Activated B cell treated with CpG ODN at 0.5 μM for 24 hours (primary cell): ENCODE results near the gene PRKCH. TPM values are rescaled to one million over a fixed set of nuclear protein-coding genes. Genes with fewer than 3 reads are reported as not detected.
"Not testable (repeated sequence)": the region's sequence is repeated elsewhere in the genome, so short reads cannot be mapped to it uniquely, and the experiment has no call there.

Source experiments
- ATAC-seq: fragments of 200-7000 bp; cut with Tn5 transposase; one replicate; pipeline ENCODE4 v1.10.0; 2021; ENCODE audit warnings: low read depth, mild to moderate bottlenecking, moderate library complexity
- CTCF ChIA-PET: fragments of 350-600 bp; sonication (Branson Sonifier 250); formaldehyde crosslinking; loops from one replicate; lab custom pipeline; 2021; ENCODE audit warnings: antibody characterized with exemption; lab: Charles Lee
- POLR2A ChIA-PET: fragments of 350-600 bp; sonication (Branson Sonifier 250); formaldehyde crosslinking; loops from one replicate; lab custom pipeline; 2021; ENCODE audit warnings: antibody characterized with exemption; lab: Charles Lee
- DNase-seq: peaks from one replicate; pipeline ENCODE4 v3.0.0; 2022
- H3K27ac Mint-ChIP-seq: one replicate; pipeline ENCODE4 v1.8.0; 2020; ENCODE audit warnings: mixed read lengths
- H3K27me3 Mint-ChIP-seq: one replicate; pipeline ENCODE4 v1.8.0; 2021; ENCODE audit warnings: mixed read lengths
- H3K36me3 Mint-ChIP-seq: one replicate; pipeline ENCODE4 v1.8.0; 2021; ENCODE audit warnings: low read depth, mixed read lengths
- H3K4me1 Mint-ChIP-seq: one replicate; pipeline ENCODE4 v1.8.0; 2021; ENCODE audit warnings: mixed read lengths
- H3K4me3 Mint-ChIP-seq: one replicate; pipeline ENCODE4 v1.8.0; 2020; ENCODE audit warnings: mild to moderate bottlenecking, mixed read lengths
- H3K9me3 Mint-ChIP-seq: one replicate; pipeline ENCODE4 v1.8.0; 2020; ENCODE audit warnings: mixed read lengths
- CTCF ChIP-seq: fragments of 200-600 bp; IDR thresholded peaks from one replicate; pipeline ENCODE4 v1.8.0; 2022; ENCODE audit warnings: antibody characterized with exemption, mild to moderate bottlenecking
- intact Hi-C: fragments of 100-400 bp; cut with micrococcal nuclease; formaldehyde crosslinking; loops from one replicate; pipeline ENCODE4 v1.15.1; 2024
- total RNA-seq: library from RNA; stranded (reverse); gene quantifications from 2 replicates; pipeline ENCODE4 v1.2.3, GENCODE V29; 2022

PRKCH gene
- total RNA-seq, 1 donor from 2014 or later = 4.6 TPM

DNA sequence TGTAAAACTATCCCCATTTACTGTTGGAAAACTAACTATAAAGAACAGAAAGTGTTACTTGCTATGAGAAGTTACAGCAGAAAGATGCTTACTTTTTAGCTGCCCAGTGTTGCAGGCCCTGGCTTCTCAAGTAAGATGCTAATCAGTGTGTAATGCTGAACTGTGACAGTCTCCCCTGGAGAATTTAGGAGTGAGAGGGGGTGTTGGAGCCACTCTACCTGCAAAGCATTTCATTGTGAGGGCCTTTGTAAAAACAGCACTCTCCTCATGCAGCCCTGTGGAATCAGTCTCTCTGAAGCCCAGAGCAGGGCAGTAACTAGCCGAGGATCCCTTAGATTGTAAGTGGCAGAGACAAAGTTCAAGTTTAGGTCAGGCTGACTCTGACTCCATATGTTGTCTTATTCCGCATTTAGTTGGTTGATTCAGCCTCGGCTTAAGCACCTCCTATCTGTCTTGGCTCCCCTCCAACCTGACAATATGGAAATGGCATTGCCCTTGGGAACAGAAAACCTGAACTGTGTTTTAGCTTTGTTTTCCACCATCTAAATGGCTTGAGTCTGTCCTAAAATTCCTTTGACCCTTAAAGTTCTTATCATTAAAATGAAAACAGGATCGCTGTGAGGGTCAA lies 141.3 kb downstream of the PRKCH start:
- H3K4me3 Mint-ChIP-seq = no peak overlapping the region
- ATAC-seq = no peak
- no peaks in the 10 kb centered on the region for H3K36me3 Mint-ChIP-seq
- DNase-seq = no peak
- peaks cover 6% of the 10 kb centered on the region for H3K9me3 Mint-ChIP-seq
- peaks cover 15% of the 10 kb centered on the region for H3K4me1 Mint-ChIP-seq
- H3K27me3 Mint-ChIP-seq = no peaks in the 10 kb centered on the region
- no peak overlapping the region for H3K27ac Mint-ChIP-seq
- ChIA-PET POLR2A (interaction anchor here (1.0 to 1.4 kb wide), 2 partner anchors 9 to 40 kb away, joined by 3 read pairs; no protein-coding TSS in a partner anchor), CTCF (interaction anchor here (0.7 to 8.9 kb wide), 7 partner anchors 7 to 664 kb away, joined by 3 to 123 read pairs (median 4); no protein-coding TSS in a partner anchor)
- no peak for TF ChIP-seq CTCF
- intact Hi-C loops = no loop called here

- DNase-seq (no peak), ATAC-seq (no peak)
- H3K4me1 Mint-ChIP-seq = peaks cover 15% of the 10 kb centered on the region
- no peak for TF ChIP-seq CTCF
- H3K9me3 Mint-ChIP-seq = peaks cover 6% of the 10 kb centered on the region
- ChIA-PET POLR2A (interaction anchor here (0.6 kb wide), 1 partner anchor 200 kb away, joined by 4 read pairs; no protein-coding TSS in a partner anchor), CTCF (interaction anchor here (1.1 to 3.0 kb wide), 3 partner anchors 12 to 373 kb away, joined by 4 to 17 read pairs (median 10); no protein-coding TSS in a partner anchor)
- no peak overlapping the region for H3K27ac Mint-ChIP-seq
- H3K4me3 Mint-ChIP-seq = no peak overlapping the region
- no peaks in the 10 kb centered on the region for H3K36me3 Mint-ChIP-seq
- H3K27me3 Mint-ChIP-seq = no peaks in the 10 kb centered on the region
- intact Hi-C loops = no loop called here
Measured at GRCh38 chr14:61463664-61464285, 142.4 kb downstream of the PRKCH start.

DNA sequence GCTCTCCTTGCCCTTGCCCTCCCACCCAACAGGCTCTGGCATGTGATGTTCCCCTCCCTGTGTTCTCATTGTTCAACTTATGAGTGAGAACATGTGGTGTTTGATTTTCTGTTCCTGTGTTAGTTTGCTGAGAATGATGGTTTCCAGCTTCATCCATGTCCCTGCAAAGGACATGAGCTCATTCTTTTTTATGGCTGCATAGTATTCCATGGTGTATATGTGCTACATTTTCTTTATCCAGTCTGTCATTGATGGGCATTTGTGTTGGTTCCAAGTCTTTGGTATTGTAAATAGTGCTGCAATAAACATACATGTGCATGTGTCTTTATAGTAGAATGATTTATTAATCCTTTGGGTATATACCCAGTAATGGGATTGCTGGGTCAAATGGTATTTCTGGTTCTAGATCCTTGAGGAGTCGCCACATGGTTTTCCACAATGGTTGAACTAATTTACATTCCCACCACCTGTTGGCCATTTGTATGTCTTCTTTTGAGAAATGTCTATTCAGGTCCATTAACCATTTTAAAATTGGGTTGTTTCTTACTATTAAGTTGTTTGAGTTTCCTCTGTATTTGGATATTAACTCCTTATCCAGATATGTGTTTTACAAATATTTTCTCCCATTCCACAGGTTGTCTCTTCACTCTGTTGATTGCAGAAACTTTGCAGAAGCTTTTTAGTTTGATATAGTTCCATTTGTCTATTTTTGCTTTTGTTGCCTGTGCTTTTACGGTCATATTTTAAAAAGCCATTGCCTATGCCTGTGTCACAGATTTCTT lies 143.4 kb downstream of the PRKCH start:
- DNase-seq, ATAC-seq, H3K4me3 Mint-ChIP-seq, H3K36me3 Mint-ChIP-seq, H3K27ac Mint-ChIP-seq, intact Hi-C loops, H3K9me3 Mint-ChIP-seq, H3K27me3 Mint-ChIP-seq: not testable (repeated sequence)
- POLR2A ChIA-PET = interaction anchor here (0.6 to 1.1 kb wide), 2 partner anchors 12 to 199 kb away, joined by 3 to 4 read pairs; no protein-coding TSS in a partner anchor
- H3K4me1 Mint-ChIP-seq = peaks cover 15% of the 10 kb centered on the region
- CTCF ChIA-PET = interaction anchor here (1.1 to 3.0 kb wide), 3 partner anchors 11 to 372 kb away, joined by 4 to 17 read pairs (median 10); no protein-coding TSS in a partner anchor

DNA sequence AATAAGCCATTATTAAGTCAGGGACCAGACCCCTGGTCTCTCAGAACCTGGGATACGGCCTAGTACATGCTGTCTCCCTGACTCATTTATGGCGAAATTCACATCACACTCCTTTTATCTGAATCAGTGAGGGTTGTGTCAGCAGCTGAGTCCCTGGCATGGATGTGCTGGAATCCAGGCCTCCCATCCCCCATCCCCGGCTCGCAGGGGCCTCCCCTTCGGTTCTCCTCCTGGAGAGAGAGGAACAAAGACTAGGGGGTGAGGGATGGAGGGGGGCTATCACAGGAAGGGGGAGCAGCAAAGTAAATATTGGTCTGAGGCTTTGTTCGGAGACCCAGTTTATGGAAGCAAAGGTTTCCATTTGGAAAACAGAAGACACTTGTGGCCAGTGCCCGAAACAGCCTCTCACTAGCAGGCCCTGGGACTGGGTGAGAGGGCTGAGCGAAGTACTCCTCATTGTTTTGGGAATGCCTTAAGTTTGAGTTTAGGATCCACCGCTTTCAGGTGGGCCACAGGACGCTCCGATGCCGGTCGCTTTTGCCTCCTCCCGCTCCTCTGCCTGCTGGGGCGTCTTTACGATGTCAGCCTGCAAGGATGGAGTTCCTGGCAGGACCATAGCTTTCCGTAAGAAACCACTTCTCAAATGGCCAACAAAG lies 145.0 kb downstream of the PRKCH start:
- no peaks in the 10 kb centered on the region for H3K36me3 Mint-ChIP-seq
- no peaks in the 10 kb centered on the region for H3K27me3 Mint-ChIP-seq
- peaks cover 29% of the 10 kb centered on the region for H3K4me1 Mint-ChIP-seq
- intact Hi-C loops = no loop called here
- no peak overlapping the region for H3K27ac Mint-ChIP-seq
- H3K9me3 Mint-ChIP-seq = peaks cover 4% of the 10 kb centered on the region
- no peak overlapping the region for H3K4me3 Mint-ChIP-seq
- DNase-seq (no peak), ATAC-seq (no peak)
- no peak for TF ChIP-seq CTCF
- ChIA-PET POLR2A (interaction anchor here (1.2 kb wide), 1 partner anchor 14 kb away, joined by 4 read pairs; no protein-coding TSS in a partner anchor), CTCF (interaction anchor here (1.0 to 3.0 kb wide), 3 partner anchors 9 to 370 kb away, joined by 3 to 17 read pairs (median 5); no protein-coding TSS in a partner anchor)

GRCh38 chr14:61466905-61467280 lies 145.5 kb downstream of the PRKCH start:
- H3K27ac Mint-ChIP-seq = no peak overlapping the region
- POLR2A ChIA-PET = interaction anchor here (1.2 kb wide), 1 partner anchor 13 kb away, joined by 4 read pairs; no protein-coding TSS in a partner anchor
- intact Hi-C loops = no loop called here

More at GRCh38 chr14:61466905-61467280, 145.5 kb downstream of the PRKCH start:
- no peak overlapping the region for H3K4me3 Mint-ChIP-seq
- H3K9me3 Mint-ChIP-seq = peaks cover 4% of the 10 kb centered on the region
- no peaks in the 10 kb centered on the region for H3K27me3 Mint-ChIP-seq
- H3K36me3 Mint-ChIP-seq = no peaks in the 10 kb centered on the region
- CTCF ChIA-PET = interaction anchor here (1.0 to 1.2 kb wide), 2 partner anchors 9 to 370 kb away, joined by 3 to 5 read pairs; no protein-coding TSS in a partner anchor
- TF ChIP-seq CTCF = no peak
- DNase-seq (no peak), ATAC-seq (no peak)
- H3K4me1 Mint-ChIP-seq = peaks cover 29% of the 10 kb centered on the region
